A549 (cell line): ENCODE results near the gene SPDYE17. TPM values are rescaled to one million over a fixed set of nuclear protein-coding genes. Genes with fewer than 3 reads are reported as not detected.
"Not testable (repeated sequence)": the region's sequence is repeated elsewhere in the genome, so short reads cannot be mapped to it uniquely, and the experiment has no call there.

Source experiments
- ATAC-seq, 2 experiments: fragments of 200-7000 bp in 1 of 2; fragments of >200 bp in 1 of 2; cut with Nextera tagmentation in 1 of 2; cut with Tn5 transposase in 1 of 2; 3 replicates each; pipeline versions ENCODE4 v1.8.0 to v1.9.1; 2018 to 2020; ENCODE audit warnings: mild to moderate bottlenecking in 1 of 2, moderate library complexity in 1 of 2
- CTCF ChIA-PET: fragments of 300-600 bp; sonication (Branson Sonifier 250); formaldehyde crosslinking; extraction: SDS; loops from one replicate; lab custom pipeline; 2021; ENCODE audit warnings: antibody characterized with exemption, inconsistent platforms; lab: Yijun Ruan, JAX
- POLR2A ChIA-PET: fragments of 350-600 bp; formaldehyde crosslinking; extraction: SDS; loops from one replicate; lab custom pipeline; 2021; ENCODE audit warnings: antibody characterized with exemption, inconsistent platforms; lab: Yijun Ruan, JAX
- DNase-seq, 2 experiments: peaks; one replicate each; pipeline versions ENCODE4 v3.0.0 to v3.0.0-alpha.2; 2011 to 2016; ENCODE audit warnings: low read depth in 1 of 2, low spot score in 1 of 2
- FAIRE-seq: peaks from 2 replicates; lab custom pipeline; 2011; peaks lifted over from hg19 to GRCh38; lab: Jason Lieb, UNC
- H3K27ac ChIP-seq, 2 experiments: fragments of >200 bp; sonication (Bioruptor Twin); formaldehyde crosslinking; 3 replicates each; pipeline ENCODE4 v1.5.1; 2016 to 2017
- H3K4me1 ChIP-seq: fragments of >200 bp; sonication (Bioruptor Twin); formaldehyde crosslinking; 3 replicates; pipeline ENCODE4 v1.6.1; 2016
- H3K4me2 ChIP-seq: fragments of >200 bp; sonication (Bioruptor Twin); formaldehyde crosslinking; 3 replicates; pipeline ENCODE4 v1.6.1; 2016
- H3K4me3 ChIP-seq: fragments of >200 bp; sonication (Bioruptor Twin); formaldehyde crosslinking; 3 replicates; pipeline ENCODE4 v1.5.1; 2016
- H3K9me3 ChIP-seq: fragments of >200 bp; sonication (Bioruptor Twin); formaldehyde crosslinking; 3 replicates; pipeline ENCODE4 v1.6.1; 2016
- CBX2 ChIP-seq: fragments of 200-600 bp; sonication (generic); IDR thresholded peaks from 2 replicates; pipeline ENCODE4 v1.6.1; 2016; ENCODE audit warnings: low read depth, mild to moderate bottlenecking, borderline replicate concordance
- CTCF ChIP-seq: fragments of >200 bp; sonication (Bioruptor Twin); formaldehyde crosslinking; IDR thresholded peaks from 3 replicates; pipeline ENCODE4 v1.5.1; 2016
- HOXA7 ChIP-seq: fragments of 250-450 bp; sonication (Bioruptor Pico); IDR thresholded peaks from 2 replicates; pipeline ENCODE4 v1.5.0; 2020; ENCODE audit warnings: mild to moderate bottlenecking, moderate library complexity
- HOXB13 ChIP-seq: fragments of 250-450 bp; sonication (Bioruptor Pico); IDR thresholded peaks from 2 replicates; pipeline ENCODE4 v1.5.0; 2020; ENCODE audit warnings: low read depth, mild to moderate bottlenecking, moderate library complexity
- HOXB5 ChIP-seq: fragments of 250-450 bp; sonication (Bioruptor Pico); IDR thresholded peaks from 2 replicates; pipeline ENCODE4 v1.5.0; 2020; ENCODE audit warnings: mild to moderate bottlenecking, moderate library complexity
- MYC ChIP-seq: IDR thresholded peaks from 2 replicates; pipeline ENCODE4 v1.6.1; 2012; ENCODE audit warnings: mild to moderate bottlenecking, inconsistent platforms, low read length, improper control_type of control experiment, borderline replicate concordance
- RAD21 ChIP-seq, 2 experiments: fragments of >200 bp in 1 of 2; sonication (Bioruptor Twin) in 1 of 2; formaldehyde crosslinking in 1 of 2; IDR thresholded peaks in 1 of 2; conservative IDR thresholded peaks in 1 of 2; 2 replicates in 1 of 2; 3 replicates in 1 of 2; pipeline ENCODE4 v1.6.1; 2012 to 2018; ENCODE audit warnings: inconsistent platforms in 1 of 2
- RFX5 ChIP-seq: fragments of 450-650 bp; IDR thresholded peaks from 2 replicates; pipeline ENCODE4 v1.7.1; 2014; ENCODE audit warnings: antibody characterized with exemption, mild to moderate bottlenecking, moderate library complexity
- SREBF2 ChIP-seq: fragments of 450-650 bp; IDR thresholded peaks from 2 replicates; pipeline ENCODE4 v1.6.1; 2014; ENCODE audit warnings: mild to moderate bottlenecking, moderate library complexity
- TP53 ChIP-seq: fragments of 250-450 bp; sonication (Bioruptor Pico); IDR thresholded peaks from 2 replicates; pipeline ENCODE4 v1.5.0; 2021; ENCODE audit warnings: mild to moderate bottlenecking, moderate library complexity
- ZSCAN20 ChIP-seq: fragments of 250-450 bp; sonication (Bioruptor Pico); IDR thresholded peaks from 2 replicates; pipeline ENCODE4 v1.8.0; 2022; ENCODE audit warnings: mild to moderate bottlenecking, moderate library complexity
- WGBS: methylation state at CpG from one replicate; pipeline ENCODE4 v1.1.6; 2017; ENCODE audit errors: missing lambda C conversion rate; 5-methylcytosine and 5-hydroxymethylcytosine counted together
- polyA plus RNA-seq, 4 experiments: library from polyadenylated mRNA; depleted of rRNA in 3 of 4; stranded (reverse); fragments of >200 nt; fragmentation: RNase III in 1 of 4; extraction: RNeasy Plus Mini Kit Qiagen cat#74134 plus additional on column Dnase treatment in 1 of 4; gene quantifications; 2 replicates in 3 of 4; 3 replicates in 1 of 4; pipeline ENCODE4 v1.2.3, GENCODE V29; 2011 to 2017

The SPDYE17 gene
- polyA plus RNA-seq, 2 of the 4 experiments (the other 2 are of a cell fraction), result not detected

- H3K4me3 ChIP-seq, CTCF ChIA-PET, ATAC-seq, POLR2A ChIA-PET, H3K4me2 ChIP-seq, FAIRE-seq, H3K9me3 ChIP-seq, DNase-seq: not testable (repeated sequence)
- 94% methylated on average over 12 of the region's 21 CpGs for WGBS
- peak overlapping the region; percentile 65 to 87 for H3K27ac ChIP-seq
- H3K4me1 ChIP-seq, result peaks cover 44% of the 10 kb centered on the region
Measured at GRCh38 chr7:77002678-77003233, 29.4 kb downstream of the SPDYE17 start.

GRCh38 chr7:77002104-77002503 lies 30.1 kb downstream of the SPDYE17 start:
- CTCF ChIA-PET, H3K4me3 ChIP-seq, FAIRE-seq, ATAC-seq, POLR2A ChIA-PET, H3K4me2 ChIP-seq, DNase-seq, H3K9me3 ChIP-seq: not testable (repeated sequence)
- peak overlapping the region; percentile 65 to 87 for H3K27ac ChIP-seq
- WGBS, result 52% methylated on average over 3 of the region's 15 CpGs
- H3K4me1 ChIP-seq, result peaks cover 40% of the 10 kb centered on the region

GRCh38 chr7:76999474-77000107 lies 32.6 kb downstream of the SPDYE17 start:
- H3K27ac ChIP-seq, H3K4me3 ChIP-seq, FAIRE-seq, H3K4me2 ChIP-seq, CTCF ChIA-PET, H3K9me3 ChIP-seq, POLR2A ChIA-PET, DNase-seq: not testable (repeated sequence)
- TF ChIP-seq RAD21 (conservative IDR thresholded peaks at IDR 0.05 in 1 of 2, IDR thresholded peaks at IDR 0.05 in 1 of 2), result peak in 1 of 2 experiments; percentile 11; a peak in 1 of 5 replicates
- WGBS, result 90% methylated on average over 12 of the region's 37 CpGs
- H3K4me1 ChIP-seq, result peaks cover 30% of the 10 kb centered on the region
- ATAC-seq, result peak; percentile 12 to 56; a peak in 4 of 6 replicates

- peak overlapping the region in 1 of 2 experiments; percentile 64; a peak in 1 of 6 replicates for H3K27ac ChIP-seq
- CTCF ChIA-PET, H3K4me2 ChIP-seq, H3K4me3 ChIP-seq, FAIRE-seq, DNase-seq, H3K9me3 ChIP-seq, POLR2A ChIA-PET: not testable (repeated sequence)
- ATAC-seq, result peak; percentile 7 to 43; a peak in 5 of 6 replicates
- H3K4me1 ChIP-seq, result peaks cover 30% of the 10 kb centered on the region
- WGBS, result 38% methylated on average over 9 of the region's 11 CpGs
Measured at GRCh38 chr7:76998764-76999450, 33.3 kb downstream of the SPDYE17 start.

- TF ChIP-seq MYC, result no peak
- TF ChIP-seq TP53 (CRISPR knock-in tag), result no peak
- TF ChIP-seq, all 56 proteins: peak for 0
- H3K4me3 ChIP-seq, result no peak overlapping the region
- WGBS, result 83% methylated on average over 1 of the region's 3 CpGs
- ATAC-seq (no peak), FAIRE-seq (no peak), DNase-seq (no peak)
- CTCF ChIA-PET, result no interaction called here
- peak overlapping the region in 1 of 2 experiments; percentile 64; a peak in 2 of 6 replicates for H3K27ac ChIP-seq
- H3K4me2 ChIP-seq, result no peak overlapping the region
- POLR2A ChIA-PET, result no interaction called here
- no peaks in the 10 kb centered on the region for H3K9me3 ChIP-seq
- H3K4me1 ChIP-seq, result peaks cover 30% of the 10 kb centered on the region
Measured at GRCh38 chr7:76998285-76998589, 33.9 kb downstream of the SPDYE17 start.

- Histone ChIP-seq H3K4me3 (no peak overlapping the region), H3K4me1 (peaks cover 27% of the 10 kb centered on the region), H3K4me2 (no peak overlapping the region), H3K27ac (peak overlapping the region in 1 of 2 experiments; percentile 64; a peak in 2 of 6 replicates)
- no peak for DNase-seq
- FAIRE-seq, result no peak
- ChIA-PET POLR2A (no interaction called here), CTCF (no interaction called here)
- 84% methylated on average over 5 of the region's 5 CpGs for WGBS
- no peak for TF ChIP-seq HOXA7 (CRISPR knock-in tag)
- TF ChIP-seq ZSCAN20 (CRISPR knock-in tag), result no peak
- no peak for TF ChIP-seq CTCF
- no peak for TF ChIP-seq CBX2
- no peak for TF ChIP-seq RFX5
- TF ChIP-seq HOXB13 (CRISPR knock-in tag), result no peak
- no peak for TF ChIP-seq HOXB5 (CRISPR knock-in tag)
- TF ChIP-seq SREBF2, result no peak
- TF ChIP-seq, all 56 proteins: peak for 0
- H3K9me3 ChIP-seq, result no peaks in the 10 kb centered on the region
- peak in 1 of 2 experiments; percentile 9; a peak in 1 of 6 replicates for ATAC-seq
Measured at GRCh38 chr7:76997381-76998284, 34.5 kb downstream of the SPDYE17 start.

- H3K27ac ChIP-seq, result peak overlapping the region in 1 of 2 experiments; percentile 54; a peak in 1 of 6 replicates
- ATAC-seq, POLR2A ChIA-PET, H3K4me2 ChIP-seq, H3K9me3 ChIP-seq, H3K4me3 ChIP-seq, DNase-seq, CTCF ChIA-PET, FAIRE-seq: not testable (repeated sequence)
- H3K4me1 ChIP-seq, result peaks cover 20% of the 10 kb centered on the region
Measured at GRCh38 chr7:76996932-76997331, 35.2 kb downstream of the SPDYE17 start.
